GM23248 (cell line): Measurements from ENCODE around the gene DCAF6. TPM values are rescaled to one million over a fixed set of nuclear protein-coding genes. Genes with fewer than 3 reads are reported as not detected.
A peak's percentile ranks its signal among the peaks of the same experiment; 100 is the strongest.

ENCODE experiments used
- DNase-seq: peaks from one replicate; pipeline ENCODE4 v3.0.0-alpha.2; 2015
- H2AFZ ChIP-seq: fragments of 200-600 bp; sonication (generic); 2 replicates; pipeline ENCODE4 v1.6.1; 2016; ENCODE audit warnings: antibody characterized with exemption
- H3F3A ChIP-seq: fragments of 200-600 bp; sonication (generic); 2 replicates; pipeline ENCODE4 v1.6.1; 2016; ENCODE audit warnings: mild to moderate bottlenecking, antibody characterized with exemption, mixed run types; ENCODE audit not compliant: insufficient read depth
- H3K27ac ChIP-seq: fragments of 200-600 bp; sonication (generic); 2 replicates; pipeline ENCODE4 v1.5.1; 2016; ENCODE audit warnings: mild to moderate bottlenecking
- H3K27me3 ChIP-seq: fragments of 200-600 bp; sonication (generic); replicated peaks from 2 replicates; pipeline ENCODE4 v1.6.1; 2016; ENCODE audit warnings: mild to moderate bottlenecking; ENCODE audit not compliant: insufficient read depth
- H3K36me3 ChIP-seq: fragments of 200-600 bp; sonication (generic); 2 replicates; pipeline ENCODE4 v1.6.1; 2016; ENCODE audit warnings: low read depth, mild to moderate bottlenecking
- H3K4me1 ChIP-seq: fragments of 200-600 bp; sonication (generic); 2 replicates; pipeline ENCODE4 v1.6.1; 2016; ENCODE audit warnings: mild to moderate bottlenecking; ENCODE audit not compliant: insufficient read depth
- H3K4me2 ChIP-seq: fragments of 200-600 bp; sonication (generic); one replicate; pipeline ENCODE4 v1.6.1; 2016; ENCODE audit warnings: mild to moderate bottlenecking; ENCODE audit not compliant: unreplicated experiment
- H3K4me3 ChIP-seq: fragments of 200-600 bp; sonication (generic); 2 replicates; pipeline ENCODE4 v1.5.1; 2016; ENCODE audit warnings: mild to moderate bottlenecking
- H3K79me2 ChIP-seq: fragments of 200-600 bp; sonication (generic); 2 replicates; pipeline ENCODE4 v1.6.1; 2016; ENCODE audit warnings: mild to moderate bottlenecking; ENCODE audit not compliant: insufficient read depth
- H3K9ac ChIP-seq: fragments of 200-600 bp; sonication (generic); 2 replicates; pipeline ENCODE4 v1.6.1; 2016; ENCODE audit warnings: mild to moderate bottlenecking
- H3K9me2 ChIP-seq: fragments of 200-600 bp; sonication (generic); 2 replicates; pipeline ENCODE4 v1.6.1; 2016; ENCODE audit warnings: mixed run types, mild to moderate bottlenecking, moderate library complexity; ENCODE audit not compliant: insufficient read depth
- H3K9me3 ChIP-seq: fragments of 200-600 bp; sonication (generic); one replicate; pipeline ENCODE4 v1.6.1; 2017; ENCODE audit warnings: low read depth
- H4K20me1 ChIP-seq: fragments of 200-600 bp; sonication (generic); 2 replicates; pipeline ENCODE4 v1.6.0; 2016; ENCODE audit not compliant: insufficient read depth
- EZH2 ChIP-seq: fragments of 200-600 bp; sonication (generic); IDR thresholded peaks from 2 replicates; pipeline ENCODE4 v1.6.1; 2018; ENCODE audit warnings: antibody characterized with exemption, mild to moderate bottlenecking; ENCODE audit not compliant: insufficient read depth, poor library complexity, severe bottlenecking
- EZH2phosphoT487 ChIP-seq: fragments of 200-600 bp; sonication (generic); IDR thresholded peaks from 2 replicates; pipeline ENCODE4 v1.6.1; 2018; ENCODE audit warnings: antibody characterized with exemption, moderate library complexity, mild to moderate bottlenecking, low read depth; ENCODE audit not compliant: insufficient read depth
- WGBS, 2 experiments: methylation state at CpG; one replicate each; pipeline ENCODE4 v1.1.6; 2015 to 2017; ENCODE audit warnings: low lambda C conversion rate in 2 of 2, low coverage in 1 of 2; ENCODE audit errors: missing lambda C conversion rate in 2 of 2; 5-methylcytosine and 5-hydroxymethylcytosine counted together
- in situ Hi-C: fragments of 300-500 bp; cut with MboI; formaldehyde crosslinking; loops from 2 replicates; pipeline ENCODE4 v1.15.0; 2020
- polyA plus RNA-seq: library from polyadenylated mRNA; unstranded; fragments of >200 nt; fragmentation: Nextera tagmentation; extraction: Ambion mirVana; gene quantifications from 2 replicates; pipeline ENCODE4 v1.2.1, GENCODE V29; 2016
- total RNA-seq: library from RNA; depleted of rRNA; stranded (reverse); fragments of >200 nt; shearing (Covaris generic); gene quantifications from 2 replicates; pipeline ENCODE4 v1.2.3, GENCODE V29; 2014

The DCAF6 gene
- total and polyA plus RNA-seq, 2 experiments from 2014 or later, result 63.4 to 99.6 TPM

- WGBS, 2 experiments, result 100% methylated on average over 1 of the region's 1 CpG
- H3K4me2 ChIP-seq, result no peak overlapping the region
- no peak overlapping the region for H3K9ac ChIP-seq
- H3K79me2 ChIP-seq, result peaks cover 12% of the 10 kb centered on the region
- no peaks in the 10 kb centered on the region for H3F3A ChIP-seq
- H4K20me1 ChIP-seq, result no peaks in the 10 kb centered on the region; the same call in 1 of the 2 replicates
- TF ChIP-seq EZH2 (no peak), EZH2phosphoT487 (no peak)
- H3K27ac ChIP-seq, result no peak overlapping the region
- H3K9me2 ChIP-seq, result no peaks in the 10 kb centered on the region
- no peaks in the 10 kb centered on the region for H3K9me3 ChIP-seq
- no peak overlapping the region for H2AFZ ChIP-seq
- H3K36me3 ChIP-seq, result peaks cover 60% of the 10 kb centered on the region
- H3K27me3 ChIP-seq, result no peaks in the 10 kb centered on the region
- no peak overlapping the region for H3K4me3 ChIP-seq
- DNase-seq, result no peak
- in situ Hi-C loops, result no loop called here
- H3K4me1 ChIP-seq, result no peaks in the 10 kb centered on the region
Measured at GRCh38 chr1:168064216-168064615, 127.7 kb downstream of the DCAF6 start.

- Histone ChIP-seq H3K27me3 (no peaks in the 10 kb centered on the region), H3K27ac (no peak overlapping the region), H2AFZ (no peak overlapping the region), H3K36me3 (peaks cover 73% of the 10 kb centered on the region), H4K20me1 (no peaks in the 10 kb centered on the region; the same call in 1 of the 2 replicates), H3K4me3 (no peak overlapping the region), H3K9me2 (no peaks in the 10 kb centered on the region), H3F3A (no peaks in the 10 kb centered on the region), H3K9ac (no peak overlapping the region), H3K79me2 (peaks cover 12% of the 10 kb centered on the region; the same call in 1 of the 2 replicates), H3K4me1 (no peaks in the 10 kb centered on the region), H3K9me3 (no peaks in the 10 kb centered on the region), H3K4me2 (no peak overlapping the region)
- TF ChIP-seq EZH2phosphoT487 (no peak), EZH2 (no peak)
- no peak for DNase-seq
- 72 to 84% methylated on average over 3 of the region's 3 CpGs for WGBS, 2 experiments
- in situ Hi-C loops, result no loop called here
Measured at GRCh38 chr1:168065506-168065905, 129.0 kb downstream of the DCAF6 start.

GRCh38 chr1:168069384-168069783, 132.9 kb downstream of the DCAF6 start:
- H3K9ac ChIP-seq, result no peak overlapping the region
- TF ChIP-seq EZH2phosphoT487 (no peak), EZH2 (no peak)
- 96% methylated on average over 3 of the region's 3 CpGs for WGBS, 2 experiments
- H3K4me1 ChIP-seq, result no peaks in the 10 kb centered on the region
- H3K9me3 ChIP-seq, result no peaks in the 10 kb centered on the region
- H3K36me3 ChIP-seq, result peaks cover 74% of the 10 kb centered on the region
- no peaks in the 10 kb centered on the region for H3K27me3 ChIP-seq
- H3K4me3 ChIP-seq, result no peak overlapping the region
- no peaks in the 10 kb centered on the region for H3K79me2 ChIP-seq
- H4K20me1 ChIP-seq, result no peaks in the 10 kb centered on the region
- H3K27ac ChIP-seq, result no peak overlapping the region
- H2AFZ ChIP-seq, result no peak overlapping the region
- DNase-seq, result no peak
- in situ Hi-C loops, result no loop called here
- H3F3A ChIP-seq, result no peaks in the 10 kb centered on the region
- no peak overlapping the region for H3K4me2 ChIP-seq
- H3K9me2 ChIP-seq, result no peaks in the 10 kb centered on the region

- Histone ChIP-seq H3K4me3 (no peak overlapping the region), H3K36me3 (peaks cover 23% of the 10 kb centered on the region), H3K79me2 (no peaks in the 10 kb centered on the region), H3K9me3 (no peaks in the 10 kb centered on the region), H3K9ac (peak overlapping the region; percentile 61), H3K4me1 (peaks cover 34% of the 10 kb centered on the region), H3K27me3 (no peaks in the 10 kb centered on the region), H3K4me2 (peak overlapping the region; percentile 36), H3K9me2 (no peaks in the 10 kb centered on the region), H3K27ac (peak overlapping the region; percentile 99), H3F3A (peaks cover 61% of the 10 kb centered on the region), H4K20me1 (no peaks in the 10 kb centered on the region), H2AFZ (no peak overlapping the region)
- in situ Hi-C loops, result no loop called here
- DNase-seq, result peak; percentile 82
- TF ChIP-seq EZH2phosphoT487, result no peak
- TF ChIP-seq EZH2, result no peak
Measured at GRCh38 chr1:168079761-168080160, 143.3 kb downstream of the DCAF6 start.

GRCh38 chr1:168081373-168082007, 145.0 kb downstream of the DCAF6 start:
- H3K79me2 ChIP-seq, result no peaks in the 10 kb centered on the region
- no peaks in the 10 kb centered on the region for H4K20me1 ChIP-seq
- peak overlapping the region; percentile 77 for H3K9ac ChIP-seq
- peak overlapping the region; percentile 99 for H3K27ac ChIP-seq
- peak overlapping the region; percentile 29 for H3K4me2 ChIP-seq
- H3K36me3 ChIP-seq, result 0 out of 2 replicates have a peak, but pooled peaks cover 7% of the 10 kb centered on the region
- peak; percentile 97 for DNase-seq
- no peak overlapping the region for H2AFZ ChIP-seq
- H3K27me3 ChIP-seq, result no peaks in the 10 kb centered on the region
- WGBS, 2 experiments, result 21 to 27% methylated on average over 4 of the region's 4 CpGs
- no peak overlapping the region for H3K4me3 ChIP-seq
- no peak for TF ChIP-seq EZH2phosphoT487
- TF ChIP-seq EZH2, result no peak
- H3K9me2 ChIP-seq, result no peaks in the 10 kb centered on the region
- peaks cover 34% of the 10 kb centered on the region for H3K4me1 ChIP-seq
- in situ Hi-C loops, result no loop called here
- no peaks in the 10 kb centered on the region for H3K9me3 ChIP-seq
- peaks cover 60% of the 10 kb centered on the region for H3F3A ChIP-seq
